Pancreas (tissue), 10 donors: ENCODE data around the gene UBR7. TPM values are rescaled to one million over a fixed set of nuclear protein-coding genes. Genes with fewer than 3 reads are reported as not detected.
A peak's percentile ranks its signal among the peaks of the same experiment; 100 is the strongest.

ENCODE experiments used
- ATAC-seq, 4 donors: fragments of 200-7000 bp; cut with Tn5 transposase; one replicate each; pipeline versions ENCODE4 v1.8.0 to v1.9.1; 2020; ENCODE audit warnings: mild to moderate bottlenecking in 4 of 4, moderate library complexity in 4 of 4
- DNase-seq, 6 donors: peaks; one replicate each; pipeline ENCODE4 v3.0.0-alpha.2; 2020
- FAIRE-seq: peaks from 2 replicates; lab custom pipeline; 2012; peaks lifted over from hg19 to GRCh38; lab: Jason Lieb, UNC
- H3K27ac ChIP-seq, 4 donors: fragments of 200-600 bp; sonication (generic); 1 replicate in 3 of 4; 2 replicates in 1 of 4; pipeline versions ENCODE4 v1.5.0 to v1.8.0; 2020
- H3K27me3 ChIP-seq, 4 donors: fragments of 200-600 bp; one replicate each; pipeline ENCODE4 v1.8.0; 2021
- H3K36me3 ChIP-seq, 3 donors: fragments of 200-600 bp; sonication (generic) in 1 of 3; one replicate each; pipeline versions ENCODE4 v1.5.0 to v1.8.0; 2020 to 2021
- H3K4me1 ChIP-seq, 3 donors: fragments of 200-600 bp; one replicate each; pipeline ENCODE4 v1.8.0; 2021
- H3K4me3 ChIP-seq, 4 donors: fragments of 200-600 bp; sonication (generic) in 2 of 4; one replicate each; pipeline versions ENCODE4 v1.5.0 to v1.8.0; 2020 to 2021
- H3K9me3 ChIP-seq, 4 donors: fragments of 200-600 bp; one replicate each; pipeline ENCODE4 v1.8.0; 2021
- CTCF ChIP-seq, 4 donors: fragments of 200-600 bp; sonication (generic) in 3 of 4; IDR thresholded peaks; one replicate each; pipeline versions ENCODE4 v1.5.0 to v1.8.0; 2021; ENCODE audit warnings: antibody characterized with exemption in 4 of 4
- WGBS, 2 donors: extraction: QIAGEN DNeasy Blood & Tissue Kit; methylation state at CpG; one replicate each; pipeline ENCODE4 v1.1.7; 2013; 5-methylcytosine and 5-hydroxymethylcytosine counted together
- intact Hi-C, 3 donors: fragments of 100-400 bp; cut with DNase I; formaldehyde crosslinking; loops; one replicate each; pipeline versions ENCODE4 v1.11.1 to v1.14.2; 2022
- polyA plus RNA-seq, 2 donors: library from polyadenylated mRNA; stranded (reverse); fragments of 200-250 nt; gene quantifications; one replicate each; pipeline ENCODE4 v1.2.3, GENCODE V29; 2013
- total RNA-seq, 6 donors: library from RNA; stranded (reverse); fragmentation: NEBNext Ultra II Directional in 4 of 6; extraction: Animal tissue kit (Norgen Biotek cat#: 25700) in 4 of 6; gene quantifications; one replicate each; pipeline versions ENCODE4 v1.2.1 to v1.2.4, GENCODE V29; 2021 to 2023
- donor health status: healthy with polysubstance abuse.
- donor health status: DM: no; HTN: no; CAD: no; lungs with moderate emphysema.
- donor health status: DM: no; HTN: no; CAD: no.
- donor health status: control.
- donor health status: control.
- donor health status: Bipolar disorder and iron deficiency.
- donor health status: DM: yes; HTN: yes; CAD: no.
- donor health status: DM: no; HTN: no; CAD: no.
- donor health status: DM: no; HTN: no; CAD: no.
- donor health status: DM: yes; HTN: yes; CAD: no.

The UBR7 gene
- total and polyA plus RNA-seq, 8 donors = 5.5 to 17.6 (median 11.9) TPM

- no peak for DNase-seq
- intact Hi-C loops = no loop called here
- H3K9me3 ChIP-seq = no peaks in the 10 kb centered on the region
- H3K36me3 ChIP-seq = peaks cover 0 to 40% (median 13%) of the 10 kb centered on the region in 3 donors
- no peak for FAIRE-seq
- ATAC-seq = no peak
- H3K27ac ChIP-seq = no peak overlapping the region
- H3K27me3 ChIP-seq = no peaks in the 10 kb centered on the region
- no peaks in the 10 kb centered on the region for H3K4me1 ChIP-seq
- H3K4me3 ChIP-seq = no peak overlapping the region
- TF ChIP-seq CTCF (IDR thresholded peaks at IDR 0.05) = no peak
- 94 to 98% methylated on average over 7 of the region's 7 CpGs for WGBS, 2 donors
Observed at GRCh38 chr14:93249128-93249831, 42.2 kb downstream of the UBR7 start.

GRCh38 chr14:93262446-93262845 is 55.4 kb downstream of the UBR7 start:
- H3K27ac ChIP-seq = no peak overlapping the region
- no peak for TF ChIP-seq CTCF (IDR thresholded peaks at IDR 0.05)
- no peaks in the 10 kb centered on the region for H3K27me3 ChIP-seq
- H3K4me1 ChIP-seq = peaks cover 3 to 4% (median 4%) of the 10 kb centered on the region in 3 donors
- intact Hi-C loops = no loop called here
- FAIRE-seq (no peak), ATAC-seq (peak in 1 of 4 donors; percentile 49), DNase-seq (no peak)
- no peak overlapping the region for H3K4me3 ChIP-seq
- no peaks in the 10 kb centered on the region for H3K9me3 ChIP-seq
- WGBS, 2 donors = 91 to 99% methylated on average over 2 of the region's 2 CpGs
- no peaks in the 10 kb centered on the region for H3K36me3 ChIP-seq

- no peak for DNase-seq
- no peak for TF ChIP-seq CTCF (IDR thresholded peaks at IDR 0.05)
- FAIRE-seq = no peak
- H3K4me1 ChIP-seq = peaks cover 8 to 12% (median 11%) of the 10 kb centered on the region in 3 donors
- no peak overlapping the region for H3K27ac ChIP-seq
- intact Hi-C loops = no loop called here
- WGBS, 2 donors = 88 to 96% methylated on average over 1 of the region's 1 CpG
- H3K27me3 ChIP-seq = no peaks in the 10 kb centered on the region
- no peak for ATAC-seq
- H3K9me3 ChIP-seq = no peaks in the 10 kb centered on the region
- H3K4me3 ChIP-seq = no peak overlapping the region
- H3K36me3 ChIP-seq = no peaks in the 10 kb centered on the region
Observed at GRCh38 chr14:93263416-93263815, 56.4 kb downstream of the UBR7 start.

GRCh38 chr14:93266127-93266526 is 59.1 kb downstream of the UBR7 start:
- intact Hi-C loops = no loop called here
- FAIRE-seq = no peak
- Histone ChIP-seq H3K9me3 (no peaks in the 10 kb centered on the region), H3K36me3 (no peaks in the 10 kb centered on the region), H3K27ac (no peak overlapping the region), H3K4me3 (no peak overlapping the region), H3K4me1 (peaks cover 8 to 13% (median 11%) of the 10 kb centered on the region in 3 donors), H3K27me3 (no peaks in the 10 kb centered on the region)
- no peak for ATAC-seq
- no peak for DNase-seq
- TF ChIP-seq CTCF (IDR thresholded peaks at IDR 0.05) = no peak
- WGBS, 2 donors = 89 to 90% methylated on average over 6 of the region's 6 CpGs

DNA sequence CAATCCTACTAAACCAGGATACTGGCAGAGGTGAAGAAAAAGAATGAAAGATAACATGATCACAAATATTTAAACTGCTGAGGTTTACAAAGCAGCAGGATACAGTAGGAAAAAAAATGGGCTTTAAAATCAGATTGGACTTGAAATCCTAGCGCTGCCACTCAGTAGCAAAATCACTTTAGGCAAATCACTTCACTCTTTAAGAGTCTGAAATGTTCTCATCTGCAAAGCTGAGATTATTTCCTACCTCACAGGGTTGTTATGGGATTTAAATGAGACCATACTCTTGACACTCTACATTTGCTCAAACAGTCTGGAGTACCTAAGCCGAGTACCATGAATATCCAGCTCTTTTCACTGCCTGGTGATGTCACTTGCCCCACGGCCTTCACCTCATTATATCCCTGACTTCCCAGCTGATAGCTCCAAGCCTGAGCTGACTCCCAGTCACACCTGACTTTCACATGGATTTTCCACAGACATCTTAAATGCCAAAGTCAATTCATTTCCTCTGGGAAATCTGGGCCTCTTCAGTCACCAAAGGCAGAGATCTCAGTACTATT is 60.2 kb downstream of the UBR7 start:
- no peaks in the 10 kb centered on the region for H3K9me3 ChIP-seq
- no peak overlapping the region for H3K4me3 ChIP-seq
- no peak for TF ChIP-seq CTCF (IDR thresholded peaks at IDR 0.05)
- H3K27me3 ChIP-seq = no peaks in the 10 kb centered on the region
- H3K27ac ChIP-seq = no peak overlapping the region
- ATAC-seq = peak; percentile 60 to 64 (median 62)
- FAIRE-seq = no peak
- intact Hi-C loops = no loop called here
- DNase-seq = no peak
- WGBS, 2 donors = 40 to 41% methylated on average over 3 of the region's 3 CpGs
- H3K4me1 ChIP-seq = peaks cover 8 to 13% (median 11%) of the 10 kb centered on the region in 3 donors
- no peaks in the 10 kb centered on the region for H3K36me3 ChIP-seq
